Measurements from ENCODE around the gene SMYD5. TPM values are rescaled to one million over a fixed set of nuclear protein-coding genes. Genes with fewer than 3 reads are reported as not detected.
A peak's percentile ranks its signal among the peaks of the same experiment; 100 is the strongest.

SMYD5 gene
- total RNA-seq, 4 donors from 2014 or later, result 9.6 to 18.1 (median 12.8) TPM

DNA sequence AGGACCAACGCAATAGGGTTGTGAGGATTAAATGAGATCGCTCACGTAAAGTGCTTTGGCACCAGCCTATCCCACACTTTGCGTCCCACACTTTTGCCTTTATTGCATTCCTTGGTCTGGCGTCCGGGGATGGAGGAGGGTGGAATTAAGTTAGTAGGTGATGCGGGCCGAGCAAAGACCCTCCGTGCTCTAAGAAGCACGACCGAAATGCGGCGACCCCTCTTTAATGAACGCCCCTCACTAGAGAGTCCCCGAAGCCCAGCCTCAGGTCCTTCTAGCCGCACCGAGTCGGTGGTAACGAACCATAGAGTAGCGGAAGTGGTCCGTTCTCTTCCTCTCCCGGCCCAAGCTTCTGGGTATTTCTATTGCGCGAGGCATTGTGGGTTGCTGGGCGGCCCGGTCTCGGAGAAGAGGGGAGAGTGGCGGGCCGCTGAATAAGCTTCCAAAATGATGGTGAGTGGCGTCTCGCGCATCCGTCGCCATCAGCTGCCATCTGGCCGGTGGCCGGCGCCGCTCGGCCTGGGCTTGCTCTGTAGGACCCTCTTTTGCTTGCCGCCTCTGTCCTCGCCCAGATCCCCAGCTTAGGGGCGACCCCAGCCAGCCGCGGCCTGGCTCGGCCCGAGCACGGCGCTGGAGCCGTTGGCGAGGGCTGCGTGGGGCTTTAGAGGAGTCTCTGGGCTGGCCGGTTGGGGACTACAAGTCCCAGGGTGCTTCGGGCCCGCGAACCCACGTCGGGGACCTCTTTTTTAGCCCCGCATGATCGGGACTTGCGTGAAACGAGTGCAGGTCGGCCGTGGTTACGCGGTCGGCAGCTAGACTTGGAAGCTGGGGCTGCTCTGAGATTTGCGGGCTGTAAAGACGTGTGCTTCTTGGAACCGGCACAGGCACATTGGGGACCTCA lies 20.1 kb downstream of the SMYD5 start, which contains the start of gene CCT7:
Gene CCT7 (plus strand): TSS at position 377 of the 901 bp plus-strand sequence. CDS start 71 bp downstream, at position 448.
- TF ChIP-seq, protein P1, sequence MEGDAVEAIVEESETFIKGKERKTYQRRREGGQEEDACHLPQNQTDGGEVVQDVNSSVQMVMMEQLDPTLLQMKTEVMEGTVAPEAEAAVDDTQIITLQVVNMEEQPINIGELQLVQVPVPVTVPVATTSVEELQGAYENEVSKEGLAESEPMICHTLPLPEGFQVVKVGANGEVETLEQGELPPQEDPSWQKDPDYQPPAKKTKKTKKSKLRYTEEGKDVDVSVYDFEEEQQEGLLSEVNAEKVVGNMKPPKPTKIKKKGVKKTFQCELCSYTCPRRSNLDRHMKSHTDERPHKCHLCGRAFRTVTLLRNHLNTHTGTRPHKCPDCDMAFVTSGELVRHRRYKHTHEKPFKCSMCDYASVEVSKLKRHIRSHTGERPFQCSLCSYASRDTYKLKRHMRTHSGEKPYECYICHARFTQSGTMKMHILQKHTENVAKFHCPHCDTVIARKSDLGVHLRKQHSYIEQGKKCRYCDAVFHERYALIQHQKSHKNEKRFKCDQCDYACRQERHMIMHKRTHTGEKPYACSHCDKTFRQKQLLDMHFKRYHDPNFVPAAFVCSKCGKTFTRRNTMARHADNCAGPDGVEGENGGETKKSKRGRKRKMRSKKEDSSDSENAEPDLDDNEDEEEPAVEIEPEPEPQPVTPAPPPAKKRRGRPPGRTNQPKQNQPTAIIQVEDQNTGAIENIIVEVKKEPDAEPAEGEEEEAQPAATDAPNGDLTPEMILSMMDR (IDR thresholded peaks at IDR 0.05), result no peak
- TF ChIP-seq POLR2A (IDR thresholded peaks at IDR 0.05), result no peak
- 0% methylated on average over 44 to 57 of the region's 69 CpGs for WGBS, 2 donors
- DNase-seq (ENCODE audit: low spot score in 2 of 2), result peak; percentile 90 to 96
- peak within 1 kb of the TSS; percentile 87 for H3K4me3 ChIP-seq (ENCODE audit: low read depth, poor library complexity, severe bottlenecking)
- intact Hi-C loops (cut with DNase I; ENCODE audit: low total_unique reads), result no loop called here

DNA sequence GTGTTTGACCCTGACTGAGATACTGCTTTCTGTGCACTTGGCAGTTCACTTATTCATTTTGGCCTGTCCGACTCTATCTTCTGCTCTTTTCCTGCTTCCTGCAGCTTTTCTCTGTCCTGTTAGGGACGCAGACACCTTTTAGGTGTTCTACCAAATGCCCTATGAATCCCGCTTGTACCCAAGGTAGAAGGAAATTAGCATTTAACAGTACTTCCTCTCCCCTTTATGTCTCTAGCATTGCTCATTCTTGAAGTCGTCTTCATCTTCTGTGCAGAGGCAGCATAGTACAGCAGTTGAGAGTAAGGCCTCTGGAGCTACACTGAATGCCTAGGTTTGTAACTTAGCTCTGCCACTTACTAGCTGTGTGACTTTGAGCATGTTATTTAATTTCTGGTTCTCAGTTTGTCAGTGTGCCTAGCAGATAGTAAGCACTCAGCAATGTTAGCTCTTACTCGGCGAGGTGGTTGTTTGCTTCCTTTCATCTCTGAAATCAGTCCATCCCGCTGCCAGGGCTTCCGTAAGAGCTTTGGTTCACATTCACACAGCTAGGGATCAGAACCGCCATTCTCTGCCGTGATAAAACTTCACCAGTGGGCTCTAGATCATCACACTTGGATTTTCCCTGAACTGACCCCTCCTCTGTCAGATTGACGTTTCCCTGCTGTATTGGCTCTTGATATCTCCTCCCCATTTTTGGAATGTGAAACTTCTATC lies 21.4 kb downstream of the SMYD5 start:
- 60 to 62% methylated on average over 11 of the region's 11 CpGs for WGBS, 2 donors
- intact Hi-C loops (cut with DNase I; ENCODE audit: low total_unique reads), result no loop called here
- no peak for DNase-seq (ENCODE audit: low spot score in 2 of 2)
- no peak for TF ChIP-seq POLR2A (IDR thresholded peaks at IDR 0.05)
- TF ChIP-seq, protein P1 (IDR thresholded peaks at IDR 0.05), result no peak
- no peak overlapping the region for H3K4me3 ChIP-seq (ENCODE audit: low read depth, poor library complexity, severe bottlenecking)

DNA sequence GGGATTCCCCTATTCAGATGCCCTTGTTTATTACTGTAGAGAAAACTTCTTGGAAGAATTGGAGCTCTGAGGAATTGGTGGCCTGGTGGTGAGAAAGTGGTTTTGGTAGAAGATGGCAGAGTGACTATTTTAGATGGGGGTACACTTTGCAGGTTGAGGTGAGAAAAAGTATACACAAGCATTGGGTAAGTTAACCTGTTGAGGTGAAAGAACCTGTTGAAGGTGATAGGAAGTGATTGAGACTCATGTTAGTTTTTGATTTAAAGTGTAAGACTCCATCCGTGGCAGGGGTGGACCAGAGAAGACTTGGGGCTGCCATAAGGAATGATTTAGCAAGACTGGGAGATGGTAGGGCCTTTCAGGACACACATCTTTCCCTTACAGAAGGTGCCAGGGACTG lies 23.1 kb downstream of the SMYD5 start:
- TF ChIP-seq POLR2A (IDR thresholded peaks at IDR 0.05), result no peak
- TF ChIP-seq, protein P1 (IDR thresholded peaks at IDR 0.05), result no peak
- intact Hi-C loops (cut with DNase I; ENCODE audit: low total_unique reads), result no loop called here
- H3K4me3 ChIP-seq (ENCODE audit: low read depth, poor library complexity, severe bottlenecking), result no peak overlapping the region
- 38 to 53% methylated on average over 1 of the region's 1 CpG for WGBS, 2 donors
- no peak for DNase-seq (ENCODE audit: low spot score in 2 of 2)

DNA sequence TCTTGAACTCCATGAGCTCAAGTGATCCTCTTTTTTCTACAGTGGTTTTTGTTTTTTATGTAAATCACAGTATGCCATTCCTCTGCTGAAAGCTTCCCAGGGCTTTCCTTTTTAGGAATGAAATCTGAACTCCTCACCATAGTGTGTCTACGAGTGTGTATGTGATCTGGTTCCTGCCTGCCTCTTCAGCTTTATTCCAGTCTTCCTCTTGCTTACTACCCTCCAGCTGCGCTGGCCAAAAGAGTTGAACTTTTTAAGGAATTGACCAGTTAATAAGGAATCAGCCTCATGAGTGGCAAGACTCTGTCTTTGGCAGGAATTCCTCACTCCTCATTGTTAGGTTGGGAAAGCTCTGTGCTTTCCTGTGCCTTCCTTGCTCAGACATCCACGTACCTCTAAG lies 24.1 kb downstream of the SMYD5 start:
- TF ChIP-seq, protein P1 (IDR thresholded peaks at IDR 0.05), result no peak
- no peak for TF ChIP-seq POLR2A (IDR thresholded peaks at IDR 0.05)
- 73 to 84% methylated on average over 3 of the region's 3 CpGs for WGBS, 2 donors
- intact Hi-C loops (cut with DNase I; ENCODE audit: low total_unique reads), result no loop called here
- DNase-seq (ENCODE audit: low spot score in 2 of 2), result no peak
- H3K4me3 ChIP-seq (ENCODE audit: low read depth, poor library complexity, severe bottlenecking), result no peak overlapping the region

DNA sequence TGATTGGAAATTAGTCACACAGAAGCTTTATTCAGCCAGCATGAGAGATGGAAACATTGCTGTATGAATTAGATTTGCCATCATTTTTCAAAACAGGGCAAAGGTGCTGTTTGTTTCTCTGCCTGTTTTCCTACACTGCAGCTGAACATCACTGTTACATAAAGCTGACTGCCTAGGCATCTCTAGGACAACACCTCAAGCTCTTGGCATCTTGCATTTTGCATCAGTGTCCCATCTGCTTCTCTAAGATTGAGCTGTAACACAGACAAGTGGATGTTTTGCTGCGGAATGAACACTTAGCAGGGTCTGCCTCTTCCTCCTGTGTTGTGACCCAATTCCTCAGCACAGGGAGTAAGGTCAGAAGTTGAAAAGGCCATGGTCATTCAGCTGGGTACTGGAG lies 24.9 kb downstream of the SMYD5 start:
- intact Hi-C loops (cut with DNase I; ENCODE audit: low total_unique reads), result no loop called here
- WGBS, 2 donors, result 93 to 100% methylated on average over 1 of the region's 1 CpG

More for the DNA sequence above, 24.9 kb downstream of the SMYD5 start:
- TF ChIP-seq POLR2A (IDR thresholded peaks at IDR 0.05), result no peak
- TF ChIP-seq, protein P1 (IDR thresholded peaks at IDR 0.05), result no peak
- H3K4me3 ChIP-seq (ENCODE audit: low read depth, poor library complexity, severe bottlenecking), result no peak overlapping the region
- no peak for DNase-seq (ENCODE audit: low spot score in 2 of 2)

Data from lower leg skin (tissue), 4 donors.